Measurements from ENCODE around the gene CCNB2. TPM values are rescaled to one million over a fixed set of nuclear protein-coding genes. Genes with fewer than 3 reads are reported as not detected.

The CCNB2 gene
- total RNA-seq, result 0.50 and 1.7 TPM in 2 replicates

GRCh38 chr15:59104912-59105732 lies at the start of gene CCNB2:
Gene CCNB2, plus strand, starts transcription at chr15:59105146. Its CDS starts 123 bp downstream, at chr15:59105269.

Other genes starting within 250 kb of the CCNB2 start
- gene SLTM, start 171.5 kb upstream of the CCNB2 start, total RNA-seq, result 89.9 and 130 TPM in 2 replicates
- 18.1 and 32.2 TPM in 2 replicates for gene RNF111, start 117.5 kb upstream of the CCNB2 start, total RNA-seq
- gene LDHAL6B, start 101.7 kb downstream of the CCNB2 start, total RNA-seq, result not detected in 2 replicates